GM18909 (cell line): Measurements from ENCODE around the gene CA14.
"Not testable (repeated sequence)": the region's sequence is repeated elsewhere in the genome, so short reads cannot be mapped to it uniquely, and the experiment has no call there.

ENCODE experiments used
- ATAC-seq: cut with Tn5 transposase; IDR thresholded peaks from one replicate; pipeline ENCODE4 v1.9.1; 2021; ENCODE audit warnings: mild to moderate bottlenecking; ENCODE audit not compliant: unreplicated experiment, poor library complexity

CA14 gene

GRCh38 chr1:150273311-150273710 is 15.7 kb downstream of the CA14 start:
- ATAC-seq, result no peak

GRCh38 chr1:150280138-150280707 is 22.6 kb downstream of the CA14 start:
- ATAC-seq, result no peak

DNA sequence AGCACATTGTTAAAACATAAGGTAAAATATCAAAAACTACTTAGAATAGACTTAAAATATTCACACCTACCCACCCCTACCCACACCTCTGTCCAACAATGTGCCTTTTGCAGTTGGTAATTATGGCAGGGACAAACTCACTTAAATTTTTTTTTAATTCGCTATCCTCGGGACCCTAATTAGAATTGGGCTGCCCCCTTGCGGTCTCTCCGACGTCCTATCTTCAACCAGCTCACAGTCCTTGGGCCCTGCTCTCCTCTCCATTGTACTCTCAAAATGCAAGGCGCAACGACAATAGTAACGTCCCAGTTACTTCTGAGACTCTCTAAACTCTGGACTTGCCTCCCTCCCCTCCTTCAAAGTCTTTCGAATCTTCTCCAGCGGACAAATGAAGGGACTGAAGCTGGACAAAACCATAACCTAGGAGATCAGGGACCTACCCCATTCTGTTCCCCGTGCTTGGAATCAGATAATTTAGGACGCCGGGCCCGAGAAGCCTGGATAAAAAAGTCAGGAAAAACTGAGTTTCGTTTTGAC is 23.7 kb downstream of the CA14 start:
- no peak for ATAC-seq

DNA sequence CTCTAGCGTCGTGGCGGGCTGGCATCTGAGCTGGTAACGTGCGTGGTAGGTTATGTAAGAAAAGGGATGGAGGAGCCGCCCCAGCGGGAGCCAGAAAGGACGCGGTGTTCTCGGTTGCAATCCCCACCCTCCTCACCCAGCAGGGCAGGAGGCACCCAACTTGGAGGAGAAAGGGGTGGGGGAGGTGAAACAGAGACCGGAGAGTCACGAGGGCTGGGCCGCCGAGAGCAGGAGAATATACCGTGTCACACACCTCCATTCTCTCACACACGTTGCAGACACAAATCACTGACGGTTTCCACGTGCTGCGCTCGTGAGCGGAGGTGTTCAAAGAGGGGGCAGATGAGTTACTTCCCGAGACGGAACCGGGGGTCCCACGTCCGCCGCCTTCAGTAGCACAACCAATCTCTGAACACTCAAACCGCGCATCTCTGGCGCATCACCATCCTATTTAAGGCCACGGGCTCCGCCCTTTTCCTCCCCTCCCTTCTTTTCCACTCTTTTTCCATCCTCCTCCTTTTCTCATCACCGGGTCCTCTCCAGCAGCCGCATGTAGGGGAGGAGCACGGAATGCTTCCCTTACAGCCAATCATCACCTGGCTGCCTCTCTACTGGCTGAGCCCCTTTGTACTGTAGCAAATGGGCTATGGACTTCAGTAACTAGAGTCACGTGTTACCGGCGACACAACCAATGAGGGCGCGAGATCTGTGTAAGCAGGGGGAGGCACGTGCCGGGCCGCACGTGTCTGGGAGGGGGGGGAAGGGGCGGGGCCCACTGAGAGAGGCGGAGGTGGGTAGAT is 24.4 kb downstream of the CA14 start, which contains the start of gene CIART:
Gene CIART (plus strand): TSS at position 797 of the 800 bp plus-strand sequence. CDS start 714 bp downstream, outside the sequence.
- peak; percentile 59 for ATAC-seq

DNA sequence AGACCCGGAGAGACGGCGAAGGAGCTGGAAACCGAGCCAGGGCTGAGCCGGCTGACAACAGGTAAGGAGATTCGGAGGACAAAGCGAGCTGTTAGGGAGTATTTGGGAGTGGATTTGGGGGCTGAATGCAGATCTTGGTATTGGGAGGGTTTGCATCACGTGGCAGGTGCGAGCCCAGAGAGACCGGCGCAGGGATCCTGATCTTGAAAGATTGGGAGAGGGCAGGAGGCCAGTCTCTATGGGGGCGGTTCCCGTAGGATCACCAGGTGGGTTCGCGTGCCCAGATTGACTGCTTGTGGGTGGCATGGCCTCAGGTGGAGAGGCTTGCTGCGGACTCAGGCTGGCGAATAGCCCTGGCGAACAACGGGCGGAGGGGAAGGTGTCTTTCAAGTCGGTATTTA is 25.0 kb downstream of the CA14 start:
- ATAC-seq, result no peak

DNA sequence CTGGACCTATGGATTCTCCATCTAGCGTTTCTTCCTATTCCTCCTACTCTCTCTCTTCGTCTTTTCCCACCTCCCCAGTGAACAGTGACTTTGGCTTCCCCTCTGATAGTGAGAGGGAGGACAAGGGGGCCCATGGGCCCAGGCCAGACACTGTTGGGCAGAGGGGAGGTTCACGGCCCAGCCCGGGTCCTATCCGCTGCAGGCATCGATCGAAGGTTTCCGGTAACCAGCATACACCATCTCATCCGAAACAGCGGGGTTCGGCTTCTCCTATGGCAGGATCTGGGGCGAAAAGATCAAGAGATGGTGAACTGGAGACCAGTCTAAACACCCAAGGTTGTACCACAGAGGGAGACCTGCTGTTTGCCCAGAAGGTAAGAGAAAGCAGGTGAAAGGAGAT is 25.7 kb downstream of the CA14 start:
- no peak for ATAC-seq

DNA sequence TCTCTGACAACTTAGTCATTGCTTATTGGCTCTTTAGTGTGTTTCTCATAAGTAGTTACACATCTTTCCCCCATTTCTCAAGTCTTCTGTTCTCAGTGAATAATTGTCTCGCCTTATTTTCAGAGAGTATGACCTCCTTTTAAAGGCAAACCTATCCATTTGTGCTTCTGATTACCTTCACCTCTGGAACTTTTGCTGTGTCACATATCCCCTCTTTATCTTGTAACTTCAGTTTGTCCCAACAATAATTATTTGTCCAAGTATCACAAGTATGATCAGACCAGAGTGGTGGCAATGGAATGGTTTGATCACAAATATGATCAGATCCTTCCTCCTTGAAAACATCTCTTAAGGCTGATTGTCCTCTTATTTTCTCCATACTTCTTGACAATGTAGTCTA is 30.8 kb downstream of the CA14 start:
- no peak for ATAC-seq

- ATAC-seq, result no peak
Observed at GRCh38 chr1:150288822-150289221, 31.2 kb downstream of the CA14 start.

- ATAC-seq, result peak; percentile 97
Observed at GRCh38 chr1:150293433-150294253, 36.1 kb downstream of the CA14 start, which contains the start of gene MRPS21. TSS of gene MRPS21 (plus strand) at chr1:150293861. CDS start at chr1:150294367, 506 bp downstream.

- no peak for ATAC-seq
Observed at GRCh38 chr1:150295476-150295875, 37.9 kb downstream of the CA14 start.

- ATAC-seq, result no peak
Observed at GRCh38 chr1:150299716-150300115, 42.1 kb downstream of the CA14 start.

DNA sequence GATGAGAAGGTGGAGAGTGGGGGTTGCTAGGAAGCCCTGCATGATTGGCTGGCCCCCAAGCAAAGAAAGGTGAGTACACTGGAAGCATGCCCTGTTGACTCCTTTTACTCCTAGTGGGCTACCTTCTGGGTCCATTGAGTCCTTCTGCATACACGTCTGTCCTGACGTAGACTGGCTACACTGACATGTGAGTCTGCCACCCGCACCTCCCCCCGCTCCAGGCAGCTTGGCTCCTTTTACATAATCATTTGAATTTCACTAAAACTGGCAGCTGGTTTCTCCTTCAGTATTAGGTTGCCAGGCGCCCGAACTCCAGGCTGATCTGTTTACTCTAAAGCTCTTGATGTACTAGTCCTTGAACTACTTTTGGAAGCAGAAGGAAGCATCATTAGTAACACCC is 44.8 kb downstream of the CA14 start:
- no peak for ATAC-seq

DNA sequence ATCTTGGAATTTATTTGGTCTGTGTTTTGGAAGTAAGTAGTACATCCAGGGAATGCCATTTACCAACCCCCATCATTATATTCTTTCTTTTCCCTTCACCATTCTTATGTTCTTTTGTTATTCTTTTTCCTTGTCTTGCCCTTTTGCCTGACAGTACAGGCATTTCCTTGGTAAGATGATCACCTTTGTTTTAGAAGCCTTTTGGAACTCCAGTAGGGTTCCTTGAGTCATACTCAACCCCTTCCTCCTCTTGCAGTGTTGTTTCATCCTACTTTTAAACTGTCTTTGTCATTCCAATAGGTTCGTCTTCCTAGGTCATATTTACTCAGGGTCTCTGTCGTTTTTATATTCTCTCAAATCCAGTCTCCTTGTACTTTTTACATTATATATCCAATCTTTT is 45.3 kb downstream of the CA14 start:
- ATAC-seq, result no peak

- ATAC-seq, result not testable (repeated sequence)
Observed at GRCh38 chr1:150308585-150308984, 51.0 kb downstream of the CA14 start.

GRCh38 chr1:150309758-150310508 is 52.4 kb downstream of the CA14 start:
- no peak for ATAC-seq

DNA sequence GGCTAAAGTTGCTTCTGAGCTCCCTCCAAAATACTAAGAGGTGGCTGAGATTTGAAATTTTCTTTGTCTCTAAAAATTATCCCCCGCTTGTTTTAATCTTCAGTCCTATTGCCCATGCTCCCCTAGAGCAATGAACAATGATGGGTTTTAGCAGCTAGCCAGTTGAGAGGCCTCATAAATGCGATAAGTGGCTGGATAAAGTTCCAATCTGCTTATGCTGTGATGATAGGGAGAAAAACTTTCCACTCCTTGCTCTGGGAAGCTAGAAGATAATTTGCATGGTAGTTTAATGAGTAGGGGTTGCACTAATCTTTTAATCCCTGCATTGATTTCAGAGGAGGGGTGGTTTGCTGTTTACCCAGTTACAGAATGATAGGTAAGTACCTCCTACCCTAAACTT is 54.2 kb downstream of the CA14 start:
- ATAC-seq, result no peak
